ENCODE results near the gene ABCC10.
"Not testable (repeated sequence)": the region's sequence is repeated elsewhere in the genome, so short reads cannot be mapped to it uniquely, and the experiment has no call there.

Gene ABCC10

GRCh38 chr6:43454696-43455530 lies 27.6 kb downstream of the ABCC10 start:
- peak; percentile 82 for DNase-seq (ENCODE audit: low read depth)
- peak overlapping the region; percentile 55 for H3K4me3 ChIP-seq (ENCODE audit: low read length)
- no peak for TF ChIP-seq CTCF (conservative IDR thresholded peaks at IDR 0.05; ENCODE audit: low read length)

GRCh38 chr6:43455531-43456428 lies 28.4 kb downstream of the ABCC10 start, which contains the start of gene DLK2:
TSS of gene DLK2 (minus strand) at chr6:43455548. CDS start at chr6:43454825, 723 bp downstream.
- TF ChIP-seq CTCF (conservative IDR thresholded peaks at IDR 0.05; ENCODE audit: low read length), result no peak
- no peak for DNase-seq (ENCODE audit: low read depth)
- peak within 1 kb of the TSS; percentile 55 for H3K4me3 ChIP-seq (ENCODE audit: low read length)

- no peak for TF ChIP-seq CTCF (conservative IDR thresholded peaks at IDR 0.05; ENCODE audit: low read length)
- no peak overlapping the region for H3K4me3 ChIP-seq (ENCODE audit: low read length)
- no peak for DNase-seq (ENCODE audit: low read depth)
Measured at GRCh38 chr6:43457643-43458042, 30.3 kb downstream of the ABCC10 start.

- DNase-seq (ENCODE audit: low read depth); H3K4me3 ChIP-seq (ENCODE audit: low read length): not testable (repeated sequence)
Measured at GRCh38 chr6:43458154-43458553, 30.8 kb downstream of the ABCC10 start.

- TF ChIP-seq CTCF (conservative IDR thresholded peaks at IDR 0.05; ENCODE audit: low read length), result no peak
- H3K4me3 ChIP-seq (ENCODE audit: low read length), result no peak overlapping the region
- DNase-seq (ENCODE audit: low read depth), result no peak
Measured at GRCh38 chr6:43459535-43459934, 32.2 kb downstream of the ABCC10 start.

- DNase-seq (ENCODE audit: low read depth), result no peak
- TF ChIP-seq CTCF (conservative IDR thresholded peaks at IDR 0.05; ENCODE audit: low read length), result no peak
- H3K4me3 ChIP-seq (ENCODE audit: low read length), result no peak overlapping the region
Measured at GRCh38 chr6:43460032-43460431, 32.7 kb downstream of the ABCC10 start.

GRCh38 chr6:43461936-43462335 lies 34.6 kb downstream of the ABCC10 start:
- H3K4me3 ChIP-seq (ENCODE audit: low read length), result no peak overlapping the region
- no peak for TF ChIP-seq CTCF (conservative IDR thresholded peaks at IDR 0.05; ENCODE audit: low read length)
- no peak for DNase-seq (ENCODE audit: low read depth)

Data from AG10803 (cell line).